RPMI7951 (cell line): ENCODE results near the gene OTOG. TPM values are rescaled to one million over a fixed set of nuclear protein-coding genes. Genes with fewer than 3 reads are reported as not detected.

Experiments
- DNase-seq: peaks from one replicate; pipeline ENCODE4 v3.0.0-alpha.2; 2012; ENCODE audit warnings: low read depth
- total RNA-seq: library from RNA; depleted of rRNA; stranded (reverse); fragments of >200 nt; shearing (Covaris generic); gene quantifications from 2 replicates; pipeline ENCODE4 v1.2.3, GENCODE V29; 2014

OTOG gene
- total RNA-seq, 1 experiment from 2014 or later, result not detected

DNA sequence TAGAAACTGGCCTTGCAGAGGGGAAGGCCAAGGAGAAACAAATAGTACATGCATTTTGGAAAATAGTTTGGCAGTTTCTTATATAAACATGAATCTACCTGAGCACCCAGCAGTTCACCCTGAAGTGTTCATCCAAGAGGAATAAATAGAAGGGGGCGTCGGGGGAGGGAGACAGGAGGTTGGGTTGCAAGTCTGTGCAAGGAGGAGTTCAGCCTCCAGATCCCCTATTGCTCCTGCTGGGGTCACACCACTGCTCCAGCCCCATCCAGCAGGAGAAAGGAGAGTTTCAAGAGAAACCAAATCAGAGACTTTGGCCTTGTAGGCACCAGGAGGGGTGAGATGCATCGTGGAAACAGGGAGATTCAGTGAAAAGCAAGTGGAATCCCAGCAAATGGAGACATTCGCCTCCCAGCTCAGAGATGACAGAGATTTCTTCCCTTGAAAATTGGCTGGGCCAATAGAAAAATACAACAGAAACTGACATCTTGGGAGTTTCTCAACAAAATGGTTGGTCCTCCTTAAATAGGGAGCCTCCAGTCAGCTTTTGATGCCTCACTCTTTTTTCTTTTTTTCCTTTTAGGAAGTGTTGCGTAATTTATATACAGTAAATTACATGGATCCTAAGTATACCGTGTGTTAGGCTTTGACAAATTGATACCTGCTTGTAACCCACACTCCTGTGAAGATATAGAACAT lies 34.1 kb downstream of the OTOG start:
- DNase-seq, result no peak

- no peak for DNase-seq
Measured at GRCh38 chr11:17581732-17582053, 34.6 kb downstream of the OTOG start.

GRCh38 chr11:17585911-17586695 lies 39.0 kb downstream of the OTOG start:
- DNase-seq, result no peak

GRCh38 chr11:17588166-17588565 lies 41.1 kb downstream of the OTOG start:
- no peak for DNase-seq

GRCh38 chr11:17588721-17589120 lies 41.7 kb downstream of the OTOG start:
- no peak for DNase-seq

DNA sequence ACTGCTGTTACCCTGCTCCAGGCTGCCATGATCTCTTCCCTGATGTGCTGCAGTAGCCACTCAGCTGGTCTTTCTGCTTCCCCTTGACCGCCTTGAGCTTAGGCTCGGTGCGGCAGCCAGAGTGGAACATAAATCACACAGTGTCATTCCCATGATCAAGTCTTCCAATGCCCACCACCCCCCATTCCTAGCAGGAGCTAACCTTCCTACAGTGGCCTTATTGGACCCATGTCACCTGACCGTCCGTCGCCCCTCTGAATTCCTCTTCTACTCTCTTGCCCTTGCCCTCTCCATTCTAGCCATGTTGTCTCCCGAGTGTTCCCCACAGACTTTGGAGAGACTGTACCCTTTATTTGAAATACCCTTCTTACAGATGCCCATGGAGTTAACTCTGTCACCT lies 43.4 kb downstream of the OTOG start:
- DNase-seq, result no peak

GRCh38 chr11:17591293-17591692 lies 44.2 kb downstream of the OTOG start:
- no peak for DNase-seq

- DNase-seq, result no peak
Measured at GRCh38 chr11:17593466-17594245, 46.6 kb downstream of the OTOG start.

DNA sequence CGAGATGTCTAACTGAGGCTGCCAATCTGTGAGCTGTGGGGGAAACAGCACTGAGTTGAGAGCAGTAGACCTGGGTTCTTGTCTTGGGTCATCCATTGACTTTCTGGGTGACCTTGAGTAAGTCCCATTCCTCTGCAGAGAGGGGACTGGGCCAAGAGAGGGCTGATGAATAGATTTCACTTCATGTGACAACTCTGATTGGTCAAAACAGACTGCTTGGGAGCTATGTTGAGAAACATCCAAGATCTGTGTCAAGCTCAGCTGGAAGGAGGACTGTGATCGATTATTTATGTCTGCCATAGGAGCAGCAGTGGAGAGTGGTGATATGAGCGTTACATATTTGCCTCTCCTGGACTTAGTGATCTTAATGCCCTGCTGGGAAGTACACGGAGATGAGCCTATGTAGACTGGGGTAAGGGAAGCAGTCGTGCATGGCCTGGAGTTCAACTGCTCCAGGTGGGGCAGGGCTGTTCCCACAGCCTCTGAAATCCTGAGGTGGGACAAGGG lies 47.7 kb downstream of the OTOG start:
- no peak for DNase-seq

GRCh38 chr11:17595526-17596309 lies 48.7 kb downstream of the OTOG start:
- DNase-seq, result no peak

GRCh38 chr11:17596310-17596669 lies 49.2 kb downstream of the OTOG start:
- no peak for DNase-seq

- DNase-seq, result no peak
Measured at GRCh38 chr11:17596711-17597110, 49.7 kb downstream of the OTOG start.

- DNase-seq, result no peak
Measured at GRCh38 chr11:17597770-17598169, 50.7 kb downstream of the OTOG start.

DNA sequence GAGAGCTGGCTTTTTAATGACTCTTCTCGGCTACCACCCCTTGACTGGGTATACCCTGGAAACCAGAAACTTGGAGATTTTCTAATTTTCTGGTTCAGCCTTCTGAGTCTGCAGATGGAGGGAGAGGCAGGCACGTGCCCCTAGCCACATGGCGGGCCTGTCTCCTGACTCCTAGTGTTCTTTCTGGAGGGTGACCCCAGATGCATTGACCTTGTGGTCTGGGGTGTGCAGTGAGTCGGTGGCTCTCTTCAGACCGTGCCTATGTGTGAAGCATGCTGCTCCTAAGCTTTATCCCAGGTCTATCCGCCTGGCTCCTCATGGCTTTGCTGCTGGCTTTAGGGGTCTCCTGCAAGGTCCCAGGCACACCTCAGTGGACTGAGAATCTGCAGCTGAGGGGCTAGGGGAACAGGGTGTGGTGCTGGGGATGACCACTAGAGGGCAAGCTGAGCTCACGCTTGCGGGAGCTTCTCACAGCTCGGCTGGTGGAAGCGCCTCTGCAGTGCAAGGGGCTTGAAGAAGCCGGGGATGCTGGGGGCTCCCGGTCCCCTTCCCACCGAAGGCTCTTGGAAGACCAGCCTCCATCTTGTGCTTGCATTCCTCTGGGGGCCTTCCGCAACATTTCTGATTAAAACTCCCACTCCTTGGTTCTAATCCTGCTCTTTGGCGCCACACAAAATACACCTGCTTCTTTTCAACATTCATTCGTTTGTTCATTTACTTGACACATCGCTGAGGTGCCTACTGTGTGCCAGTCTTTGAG lies 51.8 kb downstream of the OTOG start:
- peak; percentile 34 for DNase-seq

DNA sequence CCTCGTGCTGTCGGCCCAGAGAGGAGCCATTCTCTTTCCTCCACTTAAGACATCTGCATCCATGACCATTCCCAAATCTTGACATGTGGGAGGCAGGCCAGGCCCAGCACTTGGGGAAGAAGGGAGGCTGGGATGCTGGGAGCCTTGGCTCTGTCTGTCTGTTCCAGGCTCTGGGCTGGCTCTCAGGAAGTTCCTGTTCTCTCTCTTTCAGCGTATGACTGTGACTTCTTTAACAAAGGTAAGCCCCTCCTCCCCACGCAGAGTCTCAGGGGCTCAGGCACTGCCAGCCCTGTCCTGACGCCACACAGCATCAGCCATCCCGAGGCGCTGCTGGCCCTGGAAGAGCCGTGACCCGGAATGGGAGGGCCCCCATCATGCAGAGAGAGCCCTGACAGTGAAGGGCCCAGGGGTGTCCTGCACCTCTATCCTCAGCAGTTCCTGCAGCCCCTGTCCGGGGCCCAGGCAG lies 52.4 kb downstream of the OTOG start:
- no peak for DNase-seq

- DNase-seq, result no peak
Measured at GRCh38 chr11:17600316-17601255, 53.5 kb downstream of the OTOG start.

- DNase-seq, result no peak
Measured at GRCh38 chr11:17601256-17601671, 54.2 kb downstream of the OTOG start.

DNA sequence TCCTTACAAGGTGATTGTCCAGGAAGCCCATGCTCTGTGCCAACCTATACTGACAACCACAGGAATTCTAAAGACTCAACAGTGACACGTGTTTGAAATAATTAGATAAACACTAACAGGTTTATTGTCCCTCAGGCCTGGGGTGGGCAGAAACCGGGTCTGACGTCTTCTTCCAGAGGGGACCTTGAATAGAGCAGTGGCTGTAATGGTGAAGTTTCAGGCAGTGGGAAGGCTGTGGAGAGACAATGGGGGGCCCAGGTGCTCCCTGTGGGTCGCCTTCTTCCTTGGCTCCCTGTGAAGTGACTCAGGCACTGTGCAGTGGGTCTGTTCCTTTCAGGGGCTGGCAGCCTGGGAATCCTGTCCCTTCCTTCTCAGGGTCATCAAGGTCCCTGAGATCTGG lies 54.6 kb downstream of the OTOG start:
- no peak for DNase-seq

GRCh38 chr11:17602105-17603001 lies 55.3 kb downstream of the OTOG start:
- no peak for DNase-seq
